SK-N-SH (cell line): ENCODE results near the gene LIMS2. TPM values are rescaled to one million over a fixed set of nuclear protein-coding genes. Genes with fewer than 3 reads are reported as not detected.

Experiments
- CTCF ChIA-PET: fragments of 300-600, 350-600 bp; formaldehyde crosslinking; extraction: SDS; loops from one replicate; lab custom pipeline; 2021; lab: Yijun Ruan, JAX
- POLR2A ChIA-PET: fragments of 350-600 bp; sonication (Branson Sonifier 250); formaldehyde crosslinking; extraction: SDS; loops from one replicate; lab custom pipeline; 2020; ENCODE audit warnings: antibody characterized with exemption, inconsistent platforms; lab: Yijun Ruan, JAX
- DNase-seq: peaks from one replicate; pipeline ENCODE4 v3.0.0; 2012
- H2AFZ ChIP-seq: fragments of 200-600 bp; sonication (generic); 2 replicates; pipeline ENCODE4 v1.8.1; 2016; ENCODE audit warnings: antibody characterized with exemption, mild to moderate bottlenecking, low read depth
- H3F3A ChIP-seq: fragments of 200-600 bp; sonication (generic); replicated peaks from 2 replicates; pipeline ENCODE3; 2016; ENCODE audit warnings: antibody characterized with exemption, mild to moderate bottlenecking; ENCODE audit not compliant: insufficient read depth
- H3K27ac ChIP-seq, 2 experiments: fragments of 200-500 bp in 1 of 2; fragments of 200-600 bp in 1 of 2; sonication (Bioruptor generic) in 1 of 2; sonication (generic), shearing (Covaris generic) in 1 of 2; 2 replicates each; pipeline versions ENCODE4 v1.5.1 to v1.6.1; 2014 to 2016; ENCODE audit warnings: low read depth in 2 of 2, inconsistent platforms in 1 of 2, low read length in 1 of 2, mild to moderate bottlenecking in 1 of 2, mixed read lengths in 1 of 2
- H3K27me3 ChIP-seq: fragments of 200-600 bp; sonication (generic), shearing (Covaris generic); 2 replicates; pipeline ENCODE4 v1.6.1; 2016; ENCODE audit warnings: mixed run types; ENCODE audit not compliant: insufficient read depth
- H3K36me3 ChIP-seq, 2 experiments: fragments of 200-500 bp in 1 of 2; fragments of 200-600 bp in 1 of 2; sonication (Bioruptor generic) in 1 of 2; sonication (generic) in 1 of 2; replicated peaks in 1 of 2; 2 replicates each; pipeline versions ENCODE3 to v1.5.1; 2014 to 2016; ENCODE audit warnings: low read length in 1 of 2, mild to moderate bottlenecking in 1 of 2; ENCODE audit not compliant: insufficient read depth in 2 of 2, control insufficient read depth in 1 of 2
- H3K4me1 ChIP-seq, 2 experiments: fragments of 200-500 bp in 1 of 2; fragments of 200-600 bp in 1 of 2; sonication (Bioruptor generic) in 1 of 2; sonication (generic), shearing (Covaris generic) in 1 of 2; 2 replicates each; pipeline versions ENCODE4 v1.5.1 to v1.6.1; 2014 to 2016; ENCODE audit warnings: low read depth in 1 of 2, low read length in 1 of 2, mixed run types in 1 of 2; ENCODE audit not compliant: insufficient read depth in 2 of 2, control insufficient read depth in 1 of 2
- H3K4me2 ChIP-seq: fragments of 200-600 bp; sonication (generic), shearing (Covaris generic); 2 replicates; pipeline ENCODE4 v1.6.1; 2017; ENCODE audit warnings: mixed run types
- H3K4me3 ChIP-seq, 2 experiments: fragments of 200-500 bp in 1 of 2; fragments of 200-600 bp in 1 of 2; sonication (Bioruptor generic) in 1 of 2; sonication (generic), shearing (Covaris generic) in 1 of 2; 2 replicates each; pipeline versions ENCODE4 v1.5.1 to v1.8.1; 2014 to 2016; ENCODE audit warnings: low read depth in 2 of 2, inconsistent platforms in 1 of 2, low read length in 1 of 2, mild to moderate bottlenecking in 1 of 2, mixed read lengths in 1 of 2, moderate library complexity in 1 of 2
- H3K79me2 ChIP-seq: fragments of 200-600 bp; sonication (generic); 2 replicates; pipeline ENCODE4 v1.8.1; 2017; ENCODE audit warnings: mild to moderate bottlenecking; ENCODE audit not compliant: insufficient read depth
- H3K9ac ChIP-seq: fragments of 200-600 bp; sonication (generic); 2 replicates; pipeline ENCODE4 v1.6.1; 2017; ENCODE audit warnings: mixed run types
- H3K9me2 ChIP-seq: fragments of 200-600 bp; sonication (generic); 2 replicates; pipeline ENCODE4 v1.6.1; 2017; ENCODE audit warnings: mixed run types
- H3K9me3 ChIP-seq: fragments of 200-600 bp; sonication (generic); 2 replicates; pipeline ENCODE4 v1.6.1; 2017; ENCODE audit warnings: mixed run types, mild to moderate bottlenecking, moderate library complexity
- H4K20me1 ChIP-seq: fragments of 200-600 bp; sonication (generic); 2 replicates; pipeline ENCODE4 v1.6.1; 2017; ENCODE audit warnings: mild to moderate bottlenecking, mixed run types; ENCODE audit not compliant: insufficient read depth
- FOXJ3 ChIP-seq: sonication (generic); formaldehyde crosslinking; IDR thresholded peaks from 2 replicates; pipeline ENCODE4 v1.5.1; 2020; ENCODE audit warnings: mild to moderate bottlenecking, missing genetic modification reagents
- FOXM1 ChIP-seq: IDR thresholded peaks from 2 replicates; pipeline ENCODE4 v1.4.0; 2012; ENCODE audit warnings: low read depth, mild to moderate bottlenecking
- GABPA ChIP-seq: IDR thresholded peaks from 2 replicates; pipeline ENCODE4 v1.4.0; 2012; ENCODE audit warnings: low read depth, mild to moderate bottlenecking
- GATA2 ChIP-seq: sonication (generic); formaldehyde crosslinking; IDR thresholded peaks from 2 replicates; pipeline ENCODE4 v1.5.0; 2020; ENCODE audit warnings: mild to moderate bottlenecking, missing genetic modification reagents
- JUND ChIP-seq: IDR thresholded peaks from 2 replicates; pipeline ENCODE4 v1.4.0; 2012
- NFIC ChIP-seq: IDR thresholded peaks from 2 replicates; pipeline ENCODE4 v1.4.0; 2012; ENCODE audit warnings: borderline replicate concordance
- NRF1 ChIP-seq: IDR thresholded peaks from 2 replicates; pipeline ENCODE4 v1.6.1; 2012; ENCODE audit warnings: low read depth, mild to moderate bottlenecking, low read length
- POLR2AphosphoS5 ChIP-seq: IDR thresholded peaks from 2 replicates; pipeline ENCODE4 v1.6.1; 2012; ENCODE audit warnings: low read depth, low read length
- RAD21 ChIP-seq: IDR thresholded peaks from 2 replicates; pipeline ENCODE4 v1.6.1; 2012; ENCODE audit warnings: mild to moderate bottlenecking, low read length
- RFX5 ChIP-seq: IDR thresholded peaks from 2 replicates; pipeline ENCODE4 v1.6.1; 2012; ENCODE audit warnings: mild to moderate bottlenecking, improper control_type of control experiment, low read length
- SIN3A ChIP-seq: IDR thresholded peaks from 2 replicates; pipeline ENCODE4 v1.6.1; 2012; ENCODE audit warnings: low read depth, mild to moderate bottlenecking, low read length, moderate library complexity, borderline replicate concordance
- TAF1 ChIP-seq: IDR thresholded peaks from 2 replicates; pipeline ENCODE4 v1.6.1; 2012; ENCODE audit warnings: low read depth, mild to moderate bottlenecking, low read length, moderate library complexity, borderline replicate concordance
- TCF12 ChIP-seq: IDR thresholded peaks from 2 replicates; pipeline ENCODE4 v1.4.0; 2012
- whole genome bisulfite sequencing: methylation state at CpG from one replicate; pipeline ENCODE4 v1.1.6; 2017; ENCODE audit warnings: low lambda C conversion rate; 5-methylcytosine and 5-hydroxymethylcytosine counted together
- polyA plus RNA-seq, 3 experiments: library from polyadenylated mRNA; depleted of rRNA; stranded (reverse); fragments of >200 nt; gene quantifications; 2 replicates each; pipeline ENCODE4 v1.2.3, GENCODE V29; 2012
- TF ChIP-seq, protein P1 (sequence below): IDR thresholded peaks from 2 replicates; pipeline ENCODE4 v1.4.0; 2012; ENCODE audit warnings: low read depth
- TF ChIP-seq, protein P2 (sequence below): IDR thresholded peaks from 2 replicates; pipeline ENCODE4 v1.4.0; 2012; ENCODE audit warnings: low read depth, borderline replicate concordance
- TF ChIP-seq, protein P3 (sequence below): fragments of 200-600 bp; sonication (generic); IDR thresholded peaks from 2 replicates; pipeline ENCODE4 v1.6.1; 2017; ENCODE audit warnings: antibody characterized with exemption, mild to moderate bottlenecking, moderate library complexity

The LIMS2 gene
- polyA plus RNA-seq, 1 of the 3 experiments (the other 2 are of a cell fraction), result 2.7 TPM

DNA sequence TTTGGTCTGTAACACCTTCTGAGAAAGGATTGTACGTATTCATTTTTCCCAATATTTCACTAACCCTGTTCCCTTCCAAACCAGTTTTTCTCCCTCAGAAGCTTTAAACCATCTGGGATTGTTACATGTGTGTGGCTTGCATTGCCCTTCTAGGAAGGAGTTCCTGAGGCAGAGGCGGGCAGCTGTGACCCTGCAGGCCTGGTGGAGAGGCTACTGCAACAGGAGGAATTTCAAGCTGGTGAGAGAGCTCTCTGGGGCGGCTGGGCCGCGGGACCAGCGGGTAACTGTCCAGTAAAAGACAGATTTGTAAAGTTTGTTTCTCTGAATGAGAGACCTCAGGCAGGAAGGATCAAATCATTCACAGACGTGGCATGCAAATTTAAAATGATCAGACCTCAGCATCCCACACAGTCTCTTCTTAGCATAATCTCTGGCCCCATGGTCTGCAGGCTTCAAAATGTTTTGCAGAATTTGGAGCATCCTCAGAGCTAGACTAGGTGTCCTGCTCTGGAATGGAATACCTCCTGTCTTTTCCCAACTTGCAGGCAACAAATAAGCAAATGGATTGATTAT lies 69.6 kb downstream of the LIMS2 start:
- Histone ChIP-seq H3F3A (no peaks in the 10 kb centered on the region), H3K79me2 (no peaks in the 10 kb centered on the region), H4K20me1 (no peaks in the 10 kb centered on the region), H3K4me3 (no peak overlapping the region), H3K9me2 (no peaks in the 10 kb centered on the region), H3K27me3 (no peaks in the 10 kb centered on the region), H3K9ac (no peak overlapping the region), H2AFZ (no peak overlapping the region), H3K9me3 (no peaks in the 10 kb centered on the region), H3K27ac (no peak overlapping the region), H3K4me1 (no peaks in the 10 kb centered on the region), H3K36me3 (no peaks in the 10 kb centered on the region), H3K4me2 (no peak overlapping the region)
- TF ChIP-seq SIN3A (no peak), TCF12 (no peak), GATA2 (CRISPR knock-in tag) (no peak), TAF1 (no peak), GABPA (no peak), NFIC (no peak), POLR2AphosphoS5 (no peak), FOXM1 (no peak), JUND (no peak), FOXJ3 (CRISPR knock-in tag) (no peak), RFX5 (no peak), NRF1 (no peak), RAD21 (no peak)
- TF ChIP-seq, protein P1, sequence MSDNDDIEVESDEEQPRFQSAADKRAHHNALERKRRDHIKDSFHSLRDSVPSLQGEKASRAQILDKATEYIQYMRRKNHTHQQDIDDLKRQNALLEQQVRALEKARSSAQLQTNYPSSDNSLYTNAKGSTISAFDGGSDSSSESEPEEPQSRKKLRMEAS, result no peak
- TF ChIP-seq, protein P2, sequence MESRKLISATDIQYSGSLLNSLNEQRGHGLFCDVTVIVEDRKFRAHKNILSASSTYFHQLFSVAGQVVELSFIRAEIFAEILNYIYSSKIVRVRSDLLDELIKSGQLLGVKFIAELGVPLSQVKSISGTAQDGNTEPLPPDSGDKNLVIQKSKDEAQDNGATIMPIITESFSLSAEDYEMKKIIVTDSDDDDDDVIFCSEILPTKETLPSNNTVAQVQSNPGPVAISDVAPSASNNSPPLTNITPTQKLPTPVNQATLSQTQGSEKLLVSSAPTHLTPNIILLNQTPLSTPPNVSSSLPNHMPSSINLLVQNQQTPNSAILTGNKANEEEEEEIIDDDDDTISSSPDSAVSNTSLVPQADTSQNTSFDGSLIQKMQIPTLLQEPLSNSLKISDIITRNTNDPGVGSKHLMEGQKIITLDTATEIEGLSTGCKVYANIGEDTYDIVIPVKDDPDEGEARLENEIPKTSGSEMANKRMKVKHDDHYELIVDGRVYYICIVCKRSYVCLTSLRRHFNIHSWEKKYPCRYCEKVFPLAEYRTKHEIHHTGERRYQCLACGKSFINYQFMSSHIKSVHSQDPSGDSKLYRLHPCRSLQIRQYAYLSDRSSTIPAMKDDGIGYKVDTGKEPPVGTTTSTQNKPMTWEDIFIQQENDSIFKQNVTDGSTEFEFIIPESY, result no peak
- TF ChIP-seq, protein P3, sequence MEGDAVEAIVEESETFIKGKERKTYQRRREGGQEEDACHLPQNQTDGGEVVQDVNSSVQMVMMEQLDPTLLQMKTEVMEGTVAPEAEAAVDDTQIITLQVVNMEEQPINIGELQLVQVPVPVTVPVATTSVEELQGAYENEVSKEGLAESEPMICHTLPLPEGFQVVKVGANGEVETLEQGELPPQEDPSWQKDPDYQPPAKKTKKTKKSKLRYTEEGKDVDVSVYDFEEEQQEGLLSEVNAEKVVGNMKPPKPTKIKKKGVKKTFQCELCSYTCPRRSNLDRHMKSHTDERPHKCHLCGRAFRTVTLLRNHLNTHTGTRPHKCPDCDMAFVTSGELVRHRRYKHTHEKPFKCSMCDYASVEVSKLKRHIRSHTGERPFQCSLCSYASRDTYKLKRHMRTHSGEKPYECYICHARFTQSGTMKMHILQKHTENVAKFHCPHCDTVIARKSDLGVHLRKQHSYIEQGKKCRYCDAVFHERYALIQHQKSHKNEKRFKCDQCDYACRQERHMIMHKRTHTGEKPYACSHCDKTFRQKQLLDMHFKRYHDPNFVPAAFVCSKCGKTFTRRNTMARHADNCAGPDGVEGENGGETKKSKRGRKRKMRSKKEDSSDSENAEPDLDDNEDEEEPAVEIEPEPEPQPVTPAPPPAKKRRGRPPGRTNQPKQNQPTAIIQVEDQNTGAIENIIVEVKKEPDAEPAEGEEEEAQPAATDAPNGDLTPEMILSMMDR, result no peak
- no peak for DNase-seq
- ChIA-PET CTCF (interaction anchor here (2.4 kb wide), 1 partner anchor 14 kb away, joined by 11 read pairs; no protein-coding TSS in a partner anchor), POLR2A (no interaction called here)
- WGBS, result 80% methylated on average over 7 of the region's 7 CpGs
